Measurements from ENCODE around the gene LCE3A.

DNA sequence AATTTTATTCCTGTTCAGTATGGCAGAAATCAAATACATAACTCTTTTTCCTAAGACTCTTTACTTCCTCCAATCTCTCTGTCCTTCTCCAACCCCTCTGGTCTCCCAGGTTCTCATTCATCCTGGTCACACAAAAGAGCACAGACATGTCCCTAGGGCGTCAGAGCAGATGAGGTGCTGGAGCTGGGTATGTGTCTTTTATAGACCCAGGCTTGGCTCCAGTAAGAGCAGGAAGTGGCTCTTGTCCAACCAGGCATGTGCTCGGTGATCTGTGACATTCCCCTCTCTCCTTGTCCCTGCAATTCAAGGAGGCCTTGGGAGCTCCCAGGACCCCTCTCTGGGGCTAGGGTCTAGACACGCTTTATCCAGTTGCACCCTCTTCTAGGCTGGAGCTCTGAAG lies 22.2 kb upstream of the LCE3A start:
- TF ChIP-seq, protein P1, sequence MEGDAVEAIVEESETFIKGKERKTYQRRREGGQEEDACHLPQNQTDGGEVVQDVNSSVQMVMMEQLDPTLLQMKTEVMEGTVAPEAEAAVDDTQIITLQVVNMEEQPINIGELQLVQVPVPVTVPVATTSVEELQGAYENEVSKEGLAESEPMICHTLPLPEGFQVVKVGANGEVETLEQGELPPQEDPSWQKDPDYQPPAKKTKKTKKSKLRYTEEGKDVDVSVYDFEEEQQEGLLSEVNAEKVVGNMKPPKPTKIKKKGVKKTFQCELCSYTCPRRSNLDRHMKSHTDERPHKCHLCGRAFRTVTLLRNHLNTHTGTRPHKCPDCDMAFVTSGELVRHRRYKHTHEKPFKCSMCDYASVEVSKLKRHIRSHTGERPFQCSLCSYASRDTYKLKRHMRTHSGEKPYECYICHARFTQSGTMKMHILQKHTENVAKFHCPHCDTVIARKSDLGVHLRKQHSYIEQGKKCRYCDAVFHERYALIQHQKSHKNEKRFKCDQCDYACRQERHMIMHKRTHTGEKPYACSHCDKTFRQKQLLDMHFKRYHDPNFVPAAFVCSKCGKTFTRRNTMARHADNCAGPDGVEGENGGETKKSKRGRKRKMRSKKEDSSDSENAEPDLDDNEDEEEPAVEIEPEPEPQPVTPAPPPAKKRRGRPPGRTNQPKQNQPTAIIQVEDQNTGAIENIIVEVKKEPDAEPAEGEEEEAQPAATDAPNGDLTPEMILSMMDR (conservative IDR thresholded peaks at IDR 0.05; ENCODE audit: low read depth, low read length), result no peak
- TF ChIP-seq EZH2 (IDR thresholded peaks at IDR 0.05; ENCODE audit: low read length, unreplicated experiment) (no peak), EZH2phosphoT487 (IDR thresholded peaks at IDR 0.05; ENCODE audit: borderline replicate concordance, low read length) (no peak)

Measured in PC-3 (cell line).